Neuronal stem cell (in vitro differentiated cells): ENCODE data around the gene TMEM41B.
"Not testable (repeated sequence)": the region's sequence is repeated elsewhere in the genome, so short reads cannot be mapped to it uniquely, and the experiment has no call there.

Experiments
- DNase-seq: peaks from one replicate; pipeline ENCODE4 v3.0.0-alpha.2; 2013; ENCODE audit warnings: low spot score
- H2AFZ ChIP-seq: one replicate; pipeline ENCODE4 v1.6.1; 2013; ENCODE audit warnings: mild to moderate bottlenecking, low read length, inconsistent platforms
- H2AK5ac ChIP-seq: 2 replicates; pipeline ENCODE4 v1.6.1; 2013; ENCODE audit warnings: low read depth, mild to moderate bottlenecking, inconsistent platforms, low read length, moderate library complexity, mixed read lengths
- H2BK120ac ChIP-seq: 2 replicates; pipeline ENCODE4 v1.6.1; 2013; ENCODE audit warnings: low read depth, mild to moderate bottlenecking, inconsistent platforms, low read length, moderate library complexity, mixed read lengths
- H2BK12ac ChIP-seq: one replicate; pipeline ENCODE4 v1.6.1; 2013; ENCODE audit warnings: low read length, inconsistent platforms
- H2BK15ac ChIP-seq: 2 replicates; pipeline ENCODE4 v1.6.1; 2013; ENCODE audit warnings: mild to moderate bottlenecking, low read length, inconsistent platforms, mixed read lengths
- H2BK5ac ChIP-seq: one replicate; pipeline ENCODE4 v1.6.1; 2013; ENCODE audit warnings: inconsistent platforms, mild to moderate bottlenecking, low read length, moderate library complexity
- H3K14ac ChIP-seq: one replicate; pipeline ENCODE4 v1.6.1; 2013; ENCODE audit warnings: low read length, inconsistent platforms
- H3K18ac ChIP-seq: 2 replicates; pipeline ENCODE4 v1.6.1; 2013; ENCODE audit warnings: low read length, inconsistent platforms
- H3K23ac ChIP-seq: 2 replicates; pipeline ENCODE4 v1.6.1; 2013; ENCODE audit warnings: low read depth, mild to moderate bottlenecking, mixed read lengths, low read length, inconsistent platforms; ENCODE audit not compliant: poor library complexity
- H3K27ac ChIP-seq: replicated peaks from 3 replicates; pipeline ENCODE4 v1.5.1; 2013; ENCODE audit warnings: low read length, inconsistent platforms
- H3K27me3 ChIP-seq, 3 experiments: 2 replicates each; pipeline ENCODE4 v1.6.1; 2013; ENCODE audit warnings: low read length in 3 of 3, mild to moderate bottlenecking in 2 of 3, inconsistent platforms in 1 of 3, low read depth in 1 of 3, mixed read lengths in 1 of 3, moderate library complexity in 1 of 3; ENCODE audit not compliant: control insufficient read depth in 3 of 3, insufficient read depth in 3 of 3
- H3K36me3 ChIP-seq, 2 donors: replicated peaks in 1 of 2; 2 replicates each; pipeline ENCODE4 v1.6.1; 2013; ENCODE audit warnings: low read length in 2 of 2; ENCODE audit not compliant: control insufficient read depth in 2 of 2, insufficient read depth in 2 of 2
- H3K4ac ChIP-seq: 2 replicates; pipeline ENCODE4 v1.6.1; 2013; ENCODE audit warnings: inconsistent platforms, mild to moderate bottlenecking, low read length, moderate library complexity
- H3K4me1 ChIP-seq, 2 donors: 1 replicate in 1 of 2; 2 replicates in 1 of 2; pipeline ENCODE4 v1.6.1; 2013; ENCODE audit warnings: low read length in 2 of 2, low read depth in 1 of 2; ENCODE audit not compliant: control insufficient read depth in 2 of 2, insufficient read depth in 1 of 2
- H3K4me2 ChIP-seq: one replicate; pipeline ENCODE4 v1.6.1; 2013; ENCODE audit warnings: mild to moderate bottlenecking, low read length, inconsistent platforms; ENCODE audit not compliant: insufficient read depth, poor library complexity, severe bottlenecking
- H3K4me3 ChIP-seq, 2 donors: 2 replicates each; pipeline ENCODE4 v1.5.1; 2013; ENCODE audit warnings: low read length in 2 of 2, mild to moderate bottlenecking in 2 of 2, inconsistent platforms in 1 of 2, moderate library complexity in 1 of 2
- H3K79me1 ChIP-seq: one replicate; pipeline ENCODE4 v1.6.1; 2013; ENCODE audit warnings: low read depth, mild to moderate bottlenecking, inconsistent platforms, low read length, moderate library complexity
- H3K9ac ChIP-seq: one replicate; pipeline ENCODE4 v1.6.1; 2013; ENCODE audit warnings: mild to moderate bottlenecking, low read depth, low read length, inconsistent platforms; ENCODE audit not compliant: poor library complexity
- H3K9me3 ChIP-seq, 2 donors: replicated peaks in 1 of 2; 2 replicates each; pipeline versions ENCODE3 to v1.6.1; 2013; ENCODE audit warnings: low read length in 2 of 2, mild to moderate bottlenecking in 2 of 2, inconsistent platforms in 1 of 2, low read depth in 1 of 2, mixed read lengths in 1 of 2, moderate library complexity in 1 of 2; ENCODE audit not compliant: control insufficient read depth in 2 of 2, insufficient read depth in 1 of 2
- H4K8ac ChIP-seq: one replicate; pipeline ENCODE4 v1.6.1; 2013; ENCODE audit warnings: low read depth, mild to moderate bottlenecking, inconsistent platforms, low read length, moderate library complexity
- H4K91ac ChIP-seq: one replicate; pipeline ENCODE4 v1.6.1; 2013; ENCODE audit warnings: low read length, low read depth, mild to moderate bottlenecking, inconsistent platforms; ENCODE audit not compliant: poor library complexity
- WGBS, 2 donors: extraction: QIAGEN DNeasy Blood & Tissue Kit; methylation state at CpG; one replicate each; pipeline ENCODE4 v1.1.7; 2013; ENCODE audit warnings: missing lambda C conversion rate in 2 of 2, mixed read lengths in 1 of 2; ENCODE audit not compliant: insufficient read length in 2 of 2, insufficient replicate concordance in 1 of 2; ENCODE audit errors: extremely low coverage in 2 of 2; 5-methylcytosine and 5-hydroxymethylcytosine counted together

TMEM41B gene

GRCh38 chr11:9260838-9261146, 53.6 kb downstream of the TMEM41B start:
- H3K27me3 ChIP-seq, H4K91ac ChIP-seq, H3K4me3 ChIP-seq, H3K23ac ChIP-seq, H2BK15ac ChIP-seq, H3K14ac ChIP-seq, H2BK5ac ChIP-seq, H3K4ac ChIP-seq, H3K9ac ChIP-seq, DNase-seq, H3K18ac ChIP-seq, H2BK12ac ChIP-seq, H2AK5ac ChIP-seq, H4K8ac ChIP-seq, H3K79me1 ChIP-seq, H3K9me3 ChIP-seq, H3K27ac ChIP-seq, H3K4me2 ChIP-seq, H3K4me1 ChIP-seq, H2BK120ac ChIP-seq, H2AFZ ChIP-seq: not testable (repeated sequence)
- no CpG with 5 or more reads among the region's 2 CpGs for WGBS, 2 donors
- H3K36me3 ChIP-seq = peaks cover 0 to 15% of the 10 kb centered on the region in 2 donors

- no peak overlapping the region for H2BK120ac ChIP-seq
These were observed 54.2 kb downstream of the TMEM41B start for GRCh38 chr11:9259981-9260837.

GRCh38 chr11:9258279-9258678, 56.1 kb downstream of the TMEM41B start:
- H3K18ac ChIP-seq, H2BK15ac ChIP-seq: not testable (repeated sequence)

More at GRCh38 chr11:9259981-9260837, 54.2 kb downstream of the TMEM41B start:
- no peak overlapping the region for H2BK5ac ChIP-seq
- H3K27me3 ChIP-seq = no peaks in the 10 kb centered on the region
- H4K91ac ChIP-seq = no peak overlapping the region
- H2BK12ac ChIP-seq = no peak overlapping the region
- H3K4ac ChIP-seq = no peak overlapping the region
- peaks cover 0 to 19% of the 10 kb centered on the region in 2 donors for H3K36me3 ChIP-seq
- no peak overlapping the region for H3K27ac ChIP-seq
- no peak overlapping the region for H2AFZ ChIP-seq
- no peak for DNase-seq
- H3K9ac ChIP-seq = no peak overlapping the region
- H3K79me1 ChIP-seq = peaks cover 3% of the 10 kb centered on the region
- no peak overlapping the region for H3K14ac ChIP-seq
- H2AK5ac ChIP-seq = no peak overlapping the region
- no peak overlapping the region for H3K4me2 ChIP-seq
- H3K23ac ChIP-seq = no peak overlapping the region
- peaks cover 0 to 4% of the 10 kb centered on the region in 2 donors for H3K9me3 ChIP-seq
- WGBS, 2 donors = no CpG with 5 or more reads among the region's 4 CpGs
- H2BK15ac ChIP-seq = no peak overlapping the region
- no peak overlapping the region for H4K8ac ChIP-seq
- no peak overlapping the region for H3K4me3 ChIP-seq
- H3K4me1 ChIP-seq = no peaks in the 10 kb centered on the region
- no peak overlapping the region for H3K18ac ChIP-seq

GRCh38 chr11:9254416-9254815, 60.0 kb downstream of the TMEM41B start:
- peaks cover 0 to 7% of the 10 kb centered on the region in 2 donors for H3K9me3 ChIP-seq
- H3K14ac ChIP-seq = no peak overlapping the region
- H2AFZ ChIP-seq = no peak overlapping the region
- no peak overlapping the region for H2BK120ac ChIP-seq
- H3K4ac ChIP-seq = no peak overlapping the region
- no CpG with 5 or more reads among the region's 3 CpGs for WGBS, 2 donors
- H3K36me3 ChIP-seq = peaks cover 0 to 42% of the 10 kb centered on the region in 2 donors
- no peak overlapping the region for H4K8ac ChIP-seq
- no peak overlapping the region for H3K4me3 ChIP-seq
- peaks cover 0 to 2% of the 10 kb centered on the region in 2 donors for H3K4me1 ChIP-seq
- no peak for DNase-seq
- H3K27me3 ChIP-seq = no peaks in the 10 kb centered on the region
- no peak overlapping the region for H3K23ac ChIP-seq
- H2BK5ac ChIP-seq = no peak overlapping the region
- H3K79me1 ChIP-seq = peaks cover 3% of the 10 kb centered on the region
- H4K91ac ChIP-seq = no peak overlapping the region
- no peak overlapping the region for H3K27ac ChIP-seq
- no peak overlapping the region for H2AK5ac ChIP-seq
- H2BK15ac ChIP-seq = no peak overlapping the region
- H3K9ac ChIP-seq = no peak overlapping the region
- no peak overlapping the region for H3K18ac ChIP-seq
- H2BK12ac ChIP-seq = no peak overlapping the region
- no peak overlapping the region for H3K4me2 ChIP-seq

More at GRCh38 chr11:9258279-9258678, 56.1 kb downstream of the TMEM41B start:
- H2BK120ac ChIP-seq, H3K23ac ChIP-seq, H2AFZ ChIP-seq, H3K27me3 ChIP-seq, H3K27ac ChIP-seq, H2AK5ac ChIP-seq, H4K8ac ChIP-seq, H3K4me3 ChIP-seq, DNase-seq, H3K79me1 ChIP-seq, H3K4me2 ChIP-seq, H3K9ac ChIP-seq, H3K14ac ChIP-seq, H2BK5ac ChIP-seq, H3K4me1 ChIP-seq, H4K91ac ChIP-seq, H2BK12ac ChIP-seq, H3K9me3 ChIP-seq, H3K4ac ChIP-seq: not testable (repeated sequence)
- WGBS, 2 donors = no CpG with 5 or more reads among the region's 4 CpGs
- peaks cover 0 to 32% of the 10 kb centered on the region in 2 donors for H3K36me3 ChIP-seq
